GM18517 (cell line): ENCODE measurements around the gene NEURL1.
"Not testable (repeated sequence)": the region's sequence is repeated elsewhere in the genome, so short reads cannot be mapped to it uniquely, and the experiment has no call there.

Experiments
- ATAC-seq: cut with Tn5 transposase; IDR thresholded peaks from one replicate; pipeline ENCODE4 v1.9.1; 2021; ENCODE audit warnings: mild to moderate bottlenecking, moderate library complexity; ENCODE audit not compliant: unreplicated experiment

Gene NEURL1

GRCh38 chr10:103620891-103621782 lies 127.6 kb downstream of the NEURL1 start:
- no peak for ATAC-seq

GRCh38 chr10:103621783-103622125 lies 128.2 kb downstream of the NEURL1 start:
- no peak for ATAC-seq

GRCh38 chr10:103622286-103622685 lies 128.8 kb downstream of the NEURL1 start:
- no peak for ATAC-seq

- ATAC-seq = no peak
Observed at GRCh38 chr10:103622935-103623574, 129.6 kb downstream of the NEURL1 start.

- no peak for ATAC-seq
Observed at GRCh38 chr10:103626178-103626577, 132.7 kb downstream of the NEURL1 start.

GRCh38 chr10:103627111-103627892 lies 133.8 kb downstream of the NEURL1 start:
- no peak for ATAC-seq

GRCh38 chr10:103627893-103628292 lies 134.4 kb downstream of the NEURL1 start:
- ATAC-seq = no peak

GRCh38 chr10:103629581-103629980 lies 136.1 kb downstream of the NEURL1 start:
- no peak for ATAC-seq

- no peak for ATAC-seq
Observed at GRCh38 chr10:103630156-103630555, 136.7 kb downstream of the NEURL1 start.

- ATAC-seq = no peak
Observed at GRCh38 chr10:103632247-103632642, 138.7 kb downstream of the NEURL1 start.

GRCh38 chr10:103632871-103633270 lies 139.4 kb downstream of the NEURL1 start:
- ATAC-seq = not testable (repeated sequence)

GRCh38 chr10:103633846-103634245 lies 140.3 kb downstream of the NEURL1 start:
- ATAC-seq = no peak

- ATAC-seq = no peak
Observed at GRCh38 chr10:103635580-103635979, 142.1 kb downstream of the NEURL1 start.

GRCh38 chr10:103636492-103636891 lies 143.0 kb downstream of the NEURL1 start:
- no peak for ATAC-seq

GRCh38 chr10:103637011-103637410 lies 143.5 kb downstream of the NEURL1 start:
- no peak for ATAC-seq

- ATAC-seq = no peak
Observed at GRCh38 chr10:103637927-103638557, 144.5 kb downstream of the NEURL1 start.

- ATAC-seq = no peak
Observed at GRCh38 chr10:103638948-103639347, 145.4 kb downstream of the NEURL1 start.

GRCh38 chr10:103640436-103641181 lies 147.1 kb downstream of the NEURL1 start:
- ATAC-seq = no peak

GRCh38 chr10:103641326-103641725 lies 147.8 kb downstream of the NEURL1 start:
- ATAC-seq = no peak
